DMS153 (cell line): ENCODE measurements around the gene MOB4.
"Not testable (repeated sequence)": the region's sequence is repeated elsewhere in the genome, so short reads cannot be mapped to it uniquely, and the experiment has no call there.

Experiments
- DNase-seq: peaks from one replicate; lab custom pipeline; 2025; lab: John Stamatoyannopoulos, UW

Gene MOB4

GRCh38 chr2:197515739-197516392 lies at the start of gene MOB4:
MOB4 (plus strand) TSS chr2:197516066; CDS start chr2:197516087, 21 bp downstream.
- peak; percentile 93 for DNase-seq

- DNase-seq: no peak
Observed at GRCh38 chr2:197472166-197472565, 43.7 kb upstream of the MOB4 start.

- no peak for DNase-seq
Observed at GRCh38 chr2:197477797-197478196, 38.1 kb upstream of the MOB4 start.

GRCh38 chr2:197480165-197481036 lies 35.5 kb upstream of the MOB4 start:
- no peak for DNase-seq

- DNase-seq: not testable (repeated sequence)
Observed at GRCh38 chr2:197484248-197484647, 31.6 kb upstream of the MOB4 start.

GRCh38 chr2:197486175-197486574 lies 29.7 kb upstream of the MOB4 start:
- DNase-seq: no peak

- no peak for DNase-seq
Observed at GRCh38 chr2:197487385-197487784, 28.5 kb upstream of the MOB4 start.

- DNase-seq: no peak
Observed at GRCh38 chr2:197495433-197496134, 20.3 kb upstream of the MOB4 start.

- DNase-seq: no peak
Observed at GRCh38 chr2:197496695-197497094, 19.2 kb upstream of the MOB4 start.

- DNase-seq: no peak
Observed at GRCh38 chr2:197497326-197497725, 18.5 kb upstream of the MOB4 start.

GRCh38 chr2:197498235-197498936 lies 17.5 kb upstream of the MOB4 start:
- DNase-seq: no peak

- peak; percentile 35 for DNase-seq
Observed at GRCh38 chr2:197498937-197499593, 16.8 kb upstream of the MOB4 start.

GRCh38 chr2:197499594-197500502 lies 16.0 kb upstream of the MOB4 start, which contains the start of the genes HSPD1 and HSPE1:
HSPD1 (minus strand) TSS chr2:197499840; CDS start chr2:197498848, 992 bp downstream.
HSPE1 (plus strand) TSS chr2:197500379; CDS start chr2:197500437, 58 bp downstream.
- DNase-seq: peak; percentile 97

GRCh38 chr2:197500503-197501131 lies 15.2 kb upstream of the MOB4 start:
- DNase-seq: no peak

GRCh38 chr2:197502201-197502600 lies 13.7 kb upstream of the MOB4 start:
- DNase-seq: no peak

GRCh38 chr2:197502685-197503084 lies 13.2 kb upstream of the MOB4 start:
- no peak for DNase-seq

GRCh38 chr2:197504000-197504399 lies 11.9 kb upstream of the MOB4 start:
- DNase-seq: no peak

GRCh38 chr2:197504512-197504911 lies 11.4 kb upstream of the MOB4 start:
- no peak for DNase-seq

GRCh38 chr2:197506658-197507057 lies 9.2 kb upstream of the MOB4 start:
- no peak for DNase-seq

GRCh38 chr2:197513915-197514314 lies 2.0 kb upstream of the MOB4 start:
- DNase-seq: no peak
